HCT116 (cell line): ENCODE results near the gene KRT222.

Experiments used
- EZH2 ChIP-seq: fragments of 200-600 bp; sonication (generic); IDR thresholded peaks from 2 replicates; pipeline ENCODE4 v1.6.1; 2017; ENCODE audit warnings: antibody characterized with exemption, mixed run types
- EZH2phosphoT487 ChIP-seq: fragments of 200-600 bp; IDR thresholded peaks from 2 replicates; pipeline ENCODE4 v1.6.1; 2018; ENCODE audit warnings: antibody characterized with exemption, borderline replicate concordance
- JUND ChIP-seq: IDR thresholded peaks from 2 replicates; pipeline ENCODE4 v1.6.1; 2012
- POLR2A ChIP-seq: IDR thresholded peaks from 2 replicates; pipeline ENCODE4 v1.7.0; 2011; ENCODE audit warnings: borderline replicate concordance; ENCODE audit not compliant: insufficient read depth, insufficient read length; ENCODE audit errors: extremely low read depth
- POLR2AphosphoS5 ChIP-seq: IDR thresholded peaks from 2 replicates; pipeline ENCODE4 v1.6.1; 2011; ENCODE audit warnings: mild to moderate bottlenecking, low read depth, low read length, moderate library complexity
- RAD21 ChIP-seq: IDR thresholded peaks from 2 replicates; pipeline ENCODE4 v1.6.1; 2012; ENCODE audit warnings: low read depth, mild to moderate bottlenecking
- SIN3A ChIP-seq: IDR thresholded peaks from 2 replicates; pipeline ENCODE4 v1.6.1; 2012; ENCODE audit warnings: low read depth
- YY1 ChIP-seq: IDR thresholded peaks from 2 replicates; pipeline ENCODE4 v1.6.1; 2011; ENCODE audit warnings: low read length, low read depth, moderate library complexity, mild to moderate bottlenecking; ENCODE audit not compliant: insufficient replicate concordance; ENCODE audit errors: extremely low read depth
- ZFX ChIP-seq: fragments of 450-650 bp; IDR thresholded peaks from 2 replicates; pipeline ENCODE4 v1.6.1; 2017
- ZNF274 ChIP-seq: fragments of 200-500 bp; sonication (Bioruptor generic); IDR thresholded peaks from 2 replicates; pipeline ENCODE4 v1.6.1; 2014; ENCODE audit warnings: mild to moderate bottlenecking, low read depth, low read length, inconsistent platforms
- TF ChIP-seq, protein P1 (sequence below), 3 experiments: fragments of 200-600 bp in 1 of 3; sonication (generic) in 1 of 3; IDR thresholded peaks in 2 of 3; conservative IDR thresholded peaks in 1 of 3; 2 replicates each; pipeline ENCODE4 v1.5.1; 2012 to 2017; ENCODE audit warnings: low read depth in 2 of 3, low read length in 2 of 3, antibody characterized with exemption in 1 of 3, borderline replicate concordance in 1 of 3, control low read depth in 1 of 3, mild to moderate bottlenecking in 1 of 3, mixed read lengths in 1 of 3, mixed run types in 1 of 3, moderate library complexity in 1 of 3; ENCODE audit not compliant: insufficient read depth in 1 of 3
- TF ChIP-seq, protein P2 (sequence below): IDR thresholded peaks from 2 replicates; pipeline ENCODE4 v1.6.1; 2012; ENCODE audit warnings: low read depth
- TF ChIP-seq, protein P3 (sequence below): IDR thresholded peaks from 2 replicates; pipeline ENCODE4 v1.6.1; 2012

DNA sequence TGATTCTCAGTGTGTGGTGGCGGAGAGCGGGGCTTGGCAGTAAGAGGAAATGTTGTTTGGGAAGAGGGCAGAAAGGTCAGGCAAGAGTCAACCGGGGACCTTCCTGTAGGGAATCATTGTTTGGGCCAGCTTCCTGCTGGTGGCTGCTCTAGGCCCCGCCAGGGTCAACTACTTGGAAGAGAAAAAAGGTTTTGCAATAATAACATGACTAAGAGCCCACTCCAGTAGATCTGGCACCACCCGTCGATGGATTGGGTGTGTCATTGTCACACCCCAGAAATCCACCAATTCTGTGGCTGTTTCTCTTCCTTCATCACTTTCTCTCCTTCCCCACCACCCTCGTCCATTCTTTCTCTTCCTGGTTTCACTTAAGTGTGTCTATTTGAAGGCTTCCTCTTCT lies 42.8 kb upstream of the KRT222 start:
- TF ChIP-seq EZH2phosphoT487 (no peak), YY1 (no peak), ZNF274 (no peak), RAD21 (no peak), POLR2AphosphoS5 (no peak), SIN3A (no peak), ZFX (no peak), EZH2 (no peak), POLR2A (no peak), JUND (no peak)
- TF ChIP-seq, protein P1, sequence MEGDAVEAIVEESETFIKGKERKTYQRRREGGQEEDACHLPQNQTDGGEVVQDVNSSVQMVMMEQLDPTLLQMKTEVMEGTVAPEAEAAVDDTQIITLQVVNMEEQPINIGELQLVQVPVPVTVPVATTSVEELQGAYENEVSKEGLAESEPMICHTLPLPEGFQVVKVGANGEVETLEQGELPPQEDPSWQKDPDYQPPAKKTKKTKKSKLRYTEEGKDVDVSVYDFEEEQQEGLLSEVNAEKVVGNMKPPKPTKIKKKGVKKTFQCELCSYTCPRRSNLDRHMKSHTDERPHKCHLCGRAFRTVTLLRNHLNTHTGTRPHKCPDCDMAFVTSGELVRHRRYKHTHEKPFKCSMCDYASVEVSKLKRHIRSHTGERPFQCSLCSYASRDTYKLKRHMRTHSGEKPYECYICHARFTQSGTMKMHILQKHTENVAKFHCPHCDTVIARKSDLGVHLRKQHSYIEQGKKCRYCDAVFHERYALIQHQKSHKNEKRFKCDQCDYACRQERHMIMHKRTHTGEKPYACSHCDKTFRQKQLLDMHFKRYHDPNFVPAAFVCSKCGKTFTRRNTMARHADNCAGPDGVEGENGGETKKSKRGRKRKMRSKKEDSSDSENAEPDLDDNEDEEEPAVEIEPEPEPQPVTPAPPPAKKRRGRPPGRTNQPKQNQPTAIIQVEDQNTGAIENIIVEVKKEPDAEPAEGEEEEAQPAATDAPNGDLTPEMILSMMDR (IDR thresholded peaks at IDR 0.05 in 2 of 3, conservative IDR thresholded peaks at IDR 0.05 in 1 of 3; ENCODE audit: borderline replicate concordance in 1 of 3, insufficient read depth in 1 of 3, low read depth in 2 of 3, low read length in 2 of 3) = no peak
- TF ChIP-seq, protein P2, sequence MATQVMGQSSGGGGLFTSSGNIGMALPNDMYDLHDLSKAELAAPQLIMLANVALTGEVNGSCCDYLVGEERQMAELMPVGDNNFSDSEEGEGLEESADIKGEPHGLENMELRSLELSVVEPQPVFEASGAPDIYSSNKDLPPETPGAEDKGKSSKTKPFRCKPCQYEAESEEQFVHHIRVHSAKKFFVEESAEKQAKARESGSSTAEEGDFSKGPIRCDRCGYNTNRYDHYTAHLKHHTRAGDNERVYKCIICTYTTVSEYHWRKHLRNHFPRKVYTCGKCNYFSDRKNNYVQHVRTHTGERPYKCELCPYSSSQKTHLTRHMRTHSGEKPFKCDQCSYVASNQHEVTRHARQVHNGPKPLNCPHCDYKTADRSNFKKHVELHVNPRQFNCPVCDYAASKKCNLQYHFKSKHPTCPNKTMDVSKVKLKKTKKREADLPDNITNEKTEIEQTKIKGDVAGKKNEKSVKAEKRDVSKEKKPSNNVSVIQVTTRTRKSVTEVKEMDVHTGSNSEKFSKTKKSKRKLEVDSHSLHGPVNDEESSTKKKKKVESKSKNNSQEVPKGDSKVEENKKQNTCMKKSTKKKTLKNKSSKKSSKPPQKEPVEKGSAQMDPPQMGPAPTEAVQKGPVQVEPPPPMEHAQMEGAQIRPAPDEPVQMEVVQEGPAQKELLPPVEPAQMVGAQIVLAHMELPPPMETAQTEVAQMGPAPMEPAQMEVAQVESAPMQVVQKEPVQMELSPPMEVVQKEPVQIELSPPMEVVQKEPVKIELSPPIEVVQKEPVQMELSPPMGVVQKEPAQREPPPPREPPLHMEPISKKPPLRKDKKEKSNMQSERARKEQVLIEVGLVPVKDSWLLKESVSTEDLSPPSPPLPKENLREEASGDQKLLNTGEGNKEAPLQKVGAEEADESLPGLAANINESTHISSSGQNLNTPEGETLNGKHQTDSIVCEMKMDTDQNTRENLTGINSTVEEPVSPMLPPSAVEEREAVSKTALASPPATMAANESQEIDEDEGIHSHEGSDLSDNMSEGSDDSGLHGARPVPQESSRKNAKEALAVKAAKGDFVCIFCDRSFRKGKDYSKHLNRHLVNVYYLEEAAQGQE = no peak
- TF ChIP-seq, protein P3, sequence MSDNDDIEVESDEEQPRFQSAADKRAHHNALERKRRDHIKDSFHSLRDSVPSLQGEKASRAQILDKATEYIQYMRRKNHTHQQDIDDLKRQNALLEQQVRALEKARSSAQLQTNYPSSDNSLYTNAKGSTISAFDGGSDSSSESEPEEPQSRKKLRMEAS = no peak
